Measurements from ENCODE around the gene CAMP. TPM values are rescaled to one million over a fixed set of nuclear protein-coding genes. Genes with fewer than 3 reads are reported as not detected.

Gene CAMP
- total and polyA plus RNA-seq, 2 donors (not counting 1 experiment from before 2014, with no cell fraction given): not detected

DNA sequence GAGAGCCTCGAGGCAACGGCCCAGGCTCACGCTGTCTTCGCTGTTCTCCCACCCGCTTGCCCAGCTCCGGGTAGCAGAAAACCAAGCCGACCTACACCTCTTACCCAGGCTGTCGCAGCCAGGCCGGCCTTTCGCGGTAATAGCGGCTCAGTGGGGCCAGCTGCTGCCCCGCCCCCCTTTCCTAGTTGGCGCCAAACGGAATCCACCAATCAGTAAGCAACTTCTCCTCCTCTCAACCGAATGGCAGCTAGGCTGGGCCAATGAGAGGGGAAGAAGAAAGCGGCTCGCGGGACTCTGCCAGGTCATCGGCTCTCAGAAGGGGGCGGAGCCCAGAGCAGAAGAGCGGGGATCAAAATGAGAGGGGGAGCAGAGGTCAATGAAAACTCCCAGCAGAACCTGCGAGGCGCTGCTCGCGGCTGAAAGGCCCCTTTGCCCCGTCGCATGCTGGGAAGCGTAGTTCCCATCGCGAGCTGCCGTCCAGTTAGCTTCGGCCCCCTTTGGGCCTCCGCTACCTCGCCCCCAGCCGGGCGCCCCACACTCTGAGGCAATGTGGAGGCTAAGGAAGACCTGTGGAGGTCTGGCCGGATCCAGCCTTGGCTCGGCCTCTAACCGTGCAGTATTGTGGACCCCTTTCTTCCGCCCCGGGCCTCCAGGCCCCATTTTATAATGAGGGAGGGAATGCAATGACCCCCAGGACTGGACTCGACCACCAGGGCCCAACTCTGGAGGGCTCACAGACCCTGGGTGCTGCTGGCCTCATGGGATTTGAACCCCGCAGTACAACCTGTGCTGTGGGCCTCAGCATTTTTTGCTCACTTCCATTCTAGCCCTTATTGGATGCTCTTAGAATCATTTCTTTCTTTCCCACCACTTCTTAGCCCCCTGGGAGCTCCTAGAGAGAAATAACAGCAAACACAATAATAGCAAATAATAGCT is 34.8 kb upstream of the CAMP start, which contains the start of gene CDC25A:
Gene CDC25A, minus strand, starts transcription at position 152 of the 936 bp plus-strand sequence. CDS start 470 bp downstream, outside the sequence.
- Histone ChIP-seq H3K9ac (ENCODE audit: insufficient read depth, low read length) (peak within 1 kb of the TSS; percentile 82), H4K20me1 (ENCODE audit: control insufficient read depth, extremely low read depth, insufficient read depth, low read length) (no peaks in the 10 kb centered on the region), H3K4me1 (ENCODE audit: control insufficient read depth, extremely low read depth, insufficient read depth, low read length) (peaks cover 4% of the 10 kb centered on the region), H3K9me3 (ENCODE audit: control insufficient read depth, insufficient read depth, low read depth, low read length) (no peaks in the 10 kb centered on the region), H3K36me3 (ENCODE audit: control insufficient read depth, insufficient read depth, low read length) (no peaks in the 10 kb centered on the region), H3K27me3 (ENCODE audit: control insufficient read depth, insufficient read depth, low read length) (no peaks in the 10 kb centered on the region), H3K79me2 (ENCODE audit: control insufficient read depth, insufficient read depth, low read length) (peaks cover 22% of the 10 kb centered on the region), H3K27ac (ENCODE audit: insufficient read depth, low read length) (peak within 1 kb of the TSS; percentile 64), H3K4me3 (replicated peaks in 1 of 4; ENCODE audit: control extremely low read depth in 1 of 4, insufficient read depth in 1 of 4, low read depth in 3 of 4, low read length in 4 of 4) (peak within 1 kb of the TSS; percentile 72 to 89 (median 83)), H2AFZ (ENCODE audit: low read length) (peak within 1 kb of the TSS; percentile 95), H3K4me2 (ENCODE audit: extremely low read depth, insufficient read depth, low read length) (peak within 1 kb of the TSS; percentile 93)
- DNase-seq (ENCODE audit: low read depth in 2 of 2): peak; percentile 98 to 99
- TF ChIP-seq EZH2 (IDR thresholded peaks at IDR 0.05; ENCODE audit: low read length, missing control alignments): no peak
- TF ChIP-seq, protein P1, sequence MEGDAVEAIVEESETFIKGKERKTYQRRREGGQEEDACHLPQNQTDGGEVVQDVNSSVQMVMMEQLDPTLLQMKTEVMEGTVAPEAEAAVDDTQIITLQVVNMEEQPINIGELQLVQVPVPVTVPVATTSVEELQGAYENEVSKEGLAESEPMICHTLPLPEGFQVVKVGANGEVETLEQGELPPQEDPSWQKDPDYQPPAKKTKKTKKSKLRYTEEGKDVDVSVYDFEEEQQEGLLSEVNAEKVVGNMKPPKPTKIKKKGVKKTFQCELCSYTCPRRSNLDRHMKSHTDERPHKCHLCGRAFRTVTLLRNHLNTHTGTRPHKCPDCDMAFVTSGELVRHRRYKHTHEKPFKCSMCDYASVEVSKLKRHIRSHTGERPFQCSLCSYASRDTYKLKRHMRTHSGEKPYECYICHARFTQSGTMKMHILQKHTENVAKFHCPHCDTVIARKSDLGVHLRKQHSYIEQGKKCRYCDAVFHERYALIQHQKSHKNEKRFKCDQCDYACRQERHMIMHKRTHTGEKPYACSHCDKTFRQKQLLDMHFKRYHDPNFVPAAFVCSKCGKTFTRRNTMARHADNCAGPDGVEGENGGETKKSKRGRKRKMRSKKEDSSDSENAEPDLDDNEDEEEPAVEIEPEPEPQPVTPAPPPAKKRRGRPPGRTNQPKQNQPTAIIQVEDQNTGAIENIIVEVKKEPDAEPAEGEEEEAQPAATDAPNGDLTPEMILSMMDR (conservative IDR thresholded peaks at IDR 0.05 in 1 of 2, IDR thresholded peaks at IDR 0.05 in 1 of 2; ENCODE audit: low read depth in 1 of 2, low read length in 2 of 2): no peak

DNA sequence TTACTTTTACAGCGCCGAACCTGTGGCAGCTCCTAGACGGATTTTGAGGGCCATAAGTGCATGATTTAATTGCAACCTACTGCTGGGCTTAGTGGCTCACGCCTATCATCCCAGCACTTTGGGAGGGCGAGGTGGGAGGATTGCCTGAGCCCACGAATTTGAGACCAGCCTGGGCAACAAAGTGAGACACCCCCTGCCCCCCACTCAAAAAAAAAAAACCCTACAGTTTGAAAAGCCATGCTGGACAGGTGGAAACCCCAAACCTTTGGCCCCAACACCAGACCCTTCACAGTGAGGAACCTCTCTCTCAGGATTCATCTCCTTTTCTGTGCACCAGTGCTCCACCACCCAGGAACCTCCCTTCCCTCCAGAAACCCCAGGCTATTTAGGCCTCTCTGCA is 34.0 kb upstream of the CAMP start:
- no peaks in the 10 kb centered on the region for H3K9me3 ChIP-seq (ENCODE audit: control insufficient read depth, insufficient read depth, low read depth, low read length)
- no peak overlapping the region for H3K4me2 ChIP-seq (ENCODE audit: extremely low read depth, insufficient read depth, low read length)
- H3K27me3 ChIP-seq (ENCODE audit: control insufficient read depth, insufficient read depth, low read length): no peaks in the 10 kb centered on the region
- H3K79me2 ChIP-seq (ENCODE audit: control insufficient read depth, insufficient read depth, low read length): peaks cover 22% of the 10 kb centered on the region
- H3K27ac ChIP-seq (ENCODE audit: insufficient read depth, low read length): no peak overlapping the region
- H3K9ac ChIP-seq (ENCODE audit: insufficient read depth, low read length): no peak overlapping the region
- no peak overlapping the region for H3K4me3 ChIP-seq (replicated peaks in 1 of 4; ENCODE audit: control extremely low read depth in 1 of 4, insufficient read depth in 1 of 4, low read depth in 3 of 4, low read length in 4 of 4)
- no peak for TF ChIP-seq EZH2 (IDR thresholded peaks at IDR 0.05; ENCODE audit: low read length, missing control alignments)
- TF ChIP-seq, protein P1 (conservative IDR thresholded peaks at IDR 0.05 in 1 of 2, IDR thresholded peaks at IDR 0.05 in 1 of 2; ENCODE audit: low read depth in 1 of 2, low read length in 2 of 2): no peak
- peaks cover 4% of the 10 kb centered on the region for H3K4me1 ChIP-seq (ENCODE audit: control insufficient read depth, extremely low read depth, insufficient read depth, low read length)
- DNase-seq (ENCODE audit: low read depth in 2 of 2): no peak
- H2AFZ ChIP-seq (ENCODE audit: low read length): no peak overlapping the region
- H4K20me1 ChIP-seq (ENCODE audit: control insufficient read depth, extremely low read depth, insufficient read depth, low read length): no peaks in the 10 kb centered on the region
- no peaks in the 10 kb centered on the region for H3K36me3 ChIP-seq (ENCODE audit: control insufficient read depth, insufficient read depth, low read length)

DNA sequence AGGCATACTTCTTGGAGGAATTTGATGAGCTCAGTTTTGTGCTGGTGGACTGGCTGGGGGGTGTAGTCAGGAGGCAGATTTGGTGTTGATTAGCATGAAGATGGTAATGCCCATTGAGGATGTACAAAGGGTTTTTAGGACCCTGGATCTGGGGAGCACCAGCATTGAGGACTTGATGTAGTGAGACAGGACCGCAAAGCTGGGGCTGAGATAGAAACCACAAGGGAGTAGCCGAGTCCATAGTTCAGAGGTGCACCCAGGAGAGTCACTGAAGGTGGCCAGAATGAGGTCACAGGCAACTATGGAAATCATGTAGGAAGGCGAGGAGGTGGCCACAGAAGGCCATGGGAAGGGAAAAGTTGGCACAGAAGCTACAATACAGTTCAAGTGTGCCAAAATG is 32.4 kb upstream of the CAMP start:
- no peak overlapping the region for H2AFZ ChIP-seq (ENCODE audit: low read length)
- peaks cover 16% of the 10 kb centered on the region for H3K79me2 ChIP-seq (ENCODE audit: control insufficient read depth, insufficient read depth, low read length)
- H4K20me1 ChIP-seq (ENCODE audit: control insufficient read depth, extremely low read depth, insufficient read depth, low read length): no peaks in the 10 kb centered on the region
- H3K9ac ChIP-seq (ENCODE audit: insufficient read depth, low read length): no peak overlapping the region
- no peak overlapping the region for H3K27ac ChIP-seq (ENCODE audit: insufficient read depth, low read length)
- H3K36me3 ChIP-seq (ENCODE audit: control insufficient read depth, insufficient read depth, low read length): no peaks in the 10 kb centered on the region
- peaks cover 4% of the 10 kb centered on the region for H3K4me1 ChIP-seq (ENCODE audit: control insufficient read depth, extremely low read depth, insufficient read depth, low read length)
- DNase-seq (ENCODE audit: low read depth in 2 of 2): no peak
- no peak overlapping the region for H3K4me2 ChIP-seq (ENCODE audit: extremely low read depth, insufficient read depth, low read length)
- no peak overlapping the region for H3K4me3 ChIP-seq (replicated peaks in 1 of 4; ENCODE audit: control extremely low read depth in 1 of 4, insufficient read depth in 1 of 4, low read depth in 3 of 4, low read length in 4 of 4)
- H3K27me3 ChIP-seq (ENCODE audit: control insufficient read depth, insufficient read depth, low read length): no peaks in the 10 kb centered on the region
- TF ChIP-seq EZH2 (IDR thresholded peaks at IDR 0.05; ENCODE audit: low read length, missing control alignments): no peak
- TF ChIP-seq, protein P1 (conservative IDR thresholded peaks at IDR 0.05 in 1 of 2, IDR thresholded peaks at IDR 0.05 in 1 of 2; ENCODE audit: low read depth in 1 of 2, low read length in 2 of 2): no peak
- no peaks in the 10 kb centered on the region for H3K9me3 ChIP-seq (ENCODE audit: control insufficient read depth, insufficient read depth, low read depth, low read length)
